ENCODE measurements around the gene ARAP1.

GRCh38 chr11:72742513-72743320 is 9.5 kb downstream of the ARAP1 start:
- TF ChIP-seq CTCF (conservative IDR thresholded peaks at IDR 0.05; ENCODE audit: low read depth, low read length) (no peak), EZH2 (IDR thresholded peaks at IDR 0.05; ENCODE audit: low read length, unreplicated experiment) (no peak), EZH2phosphoT487 (IDR thresholded peaks at IDR 0.05; ENCODE audit: borderline replicate concordance, low read length) (no peak)

Data from PC-3 (cell line).